Kidney glomerular epithelial cell (primary cell): ENCODE data around the gene PTPN12.
"Not testable (repeated sequence)": the region's sequence is repeated elsewhere in the genome, so short reads cannot be mapped to it uniquely, and the experiment has no call there.

Experiments used
- DNase-seq: peaks from one replicate; lab custom pipeline; 2025; lab: John Stamatoyannopoulos, UW

PTPN12 gene

GRCh38 chr7:77537136-77537777 is at the start of gene PTPN12:
TSS of gene PTPN12 (plus strand) at chr7:77537295. CDS start at chr7:77537547, 252 bp downstream.
- DNase-seq = no peak

- DNase-seq = no peak
Observed at GRCh38 chr7:77488986-77489385, 48.1 kb upstream of the PTPN12 start.

- DNase-seq = no peak
Observed at GRCh38 chr7:77497079-77497478, 40.0 kb upstream of the PTPN12 start.

GRCh38 chr7:77498659-77499379 is 38.3 kb upstream of the PTPN12 start:
- DNase-seq = no peak

- no peak for DNase-seq
Observed at GRCh38 chr7:77501192-77501515, 35.9 kb upstream of the PTPN12 start.

GRCh38 chr7:77504951-77505350 is 32.1 kb upstream of the PTPN12 start:
- DNase-seq = no peak

- no peak for DNase-seq
Observed at GRCh38 chr7:77506899-77507298, 30.2 kb upstream of the PTPN12 start.

GRCh38 chr7:77513002-77513670 is 24.0 kb upstream of the PTPN12 start:
- DNase-seq = not testable (repeated sequence)

- no peak for DNase-seq
Observed at GRCh38 chr7:77516085-77516484, 21.0 kb upstream of the PTPN12 start.

- no peak for DNase-seq
Observed at GRCh38 chr7:77520261-77520660, 16.8 kb upstream of the PTPN12 start.

GRCh38 chr7:77521537-77521936 is 15.6 kb upstream of the PTPN12 start:
- not testable (repeated sequence) for DNase-seq

- DNase-seq = no peak
Observed at GRCh38 chr7:77524731-77525130, 12.4 kb upstream of the PTPN12 start.

GRCh38 chr7:77525231-77525630 is 11.9 kb upstream of the PTPN12 start:
- DNase-seq = no peak

GRCh38 chr7:77528368-77528767 is 8.7 kb upstream of the PTPN12 start:
- DNase-seq = no peak

- no peak for DNase-seq
Observed at GRCh38 chr7:77529279-77529678, 7.8 kb upstream of the PTPN12 start.

- DNase-seq = no peak
Observed at GRCh38 chr7:77531038-77531437, 6.1 kb upstream of the PTPN12 start.

GRCh38 chr7:77532247-77532646 is 4.8 kb upstream of the PTPN12 start:
- DNase-seq = no peak

- DNase-seq = not testable (repeated sequence)
Observed at GRCh38 chr7:77532732-77533131, 4.4 kb upstream of the PTPN12 start.

GRCh38 chr7:77534046-77534445 is 3.0 kb upstream of the PTPN12 start:
- not testable (repeated sequence) for DNase-seq

- no peak for DNase-seq
Observed at GRCh38 chr7:77536017-77536412, 1.1 kb upstream of the PTPN12 start.

GRCh38 chr7:77536413-77537135 is 521 bp upstream of the PTPN12 start:
- peak; percentile 95 for DNase-seq

- DNase-seq = peak; percentile 34
Observed at GRCh38 chr7:77537778-77538280, 734 bp downstream of the PTPN12 start.
